Measurements from ENCODE around the gene CDH23.

- no peak for TF ChIP-seq EP300 (IDR thresholded peaks at IDR 0.05)
- no peak for TF ChIP-seq CTCF (IDR thresholded peaks at IDR 0.05)
- no peak for TF ChIP-seq POLR2A (IDR thresholded peaks at IDR 0.05; ENCODE audit: low read depth)
- no peak for TF ChIP-seq POLR2AphosphoS5 (IDR thresholded peaks at IDR 0.05)
These were observed 251.7 kb downstream of the CDH23 start for GRCh38 chr10:71648254-71648932.
